Panc1 (cell line): Measurements from ENCODE around the gene BORCS8. TPM values are rescaled to one million over a fixed set of nuclear protein-coding genes. Genes with fewer than 3 reads are reported as not detected.

Source experiments
- ATAC-seq: fragments of 200-7000 bp; cut with Tn5 transposase; 2 replicates; pipeline ENCODE4 v1.9.1; 2020; ENCODE audit warnings: mild to moderate bottlenecking, moderate library complexity
- BruUV-seq: library from RNA; stranded (reverse); fragments of 400-500 nt; replicated peaks from 2 replicates; lab custom pipeline; 2021; lab: Mats Ljungman, UMichigan
- CTCF ChIA-PET: fragments of 300-600 bp; sonication (Branson Sonifier 250); formaldehyde crosslinking; loops from one replicate; lab custom pipeline; 2022; ENCODE audit warnings: antibody characterized with exemption; lab: Charles Lee
- POLR2A ChIA-PET: fragments of 300-600 bp; sonication (Branson Sonifier 250); formaldehyde crosslinking; loops from one replicate; lab custom pipeline; 2022; ENCODE audit warnings: antibody characterized with exemption; lab: Charles Lee
- DNase-seq: peaks from one replicate; pipeline ENCODE4 v3.0.0-alpha.2; 2010; ENCODE audit warnings: low read depth, low spot score
- H3K27ac ChIP-seq: 2 replicates; pipeline ENCODE4 v1.5.1; 2011; ENCODE audit warnings: mild to moderate bottlenecking, low read length, inconsistent platforms
- H3K27me3 ChIP-seq: fragments of 200-500 bp; sonication (Bioruptor generic); 2 replicates; pipeline ENCODE4 v1.6.0; 2014; ENCODE audit warnings: low read length, inconsistent platforms; ENCODE audit not compliant: control insufficient read depth, insufficient read depth
- H3K36me3 ChIP-seq: fragments of 200-500 bp; sonication (Bioruptor generic); 2 replicates; pipeline ENCODE4 v1.5.1; 2014; ENCODE audit warnings: inconsistent platforms, mild to moderate bottlenecking, low read length, moderate library complexity; ENCODE audit not compliant: control insufficient read depth, insufficient read depth
- H3K4me1 ChIP-seq: 2 replicates; pipeline ENCODE4 v1.5.1; 2011; ENCODE audit warnings: inconsistent platforms, mild to moderate bottlenecking, low read length, moderate library complexity; ENCODE audit not compliant: control insufficient read depth, insufficient read depth
- H3K4me3 ChIP-seq, 2 experiments: 2 replicates each; pipeline ENCODE4 v1.5.1; 2011 to 2012; ENCODE audit warnings: low read depth in 2 of 2, low read length in 2 of 2, mild to moderate bottlenecking in 2 of 2, inconsistent platforms in 1 of 2, moderate library complexity in 1 of 2
- H3K9me3 ChIP-seq: fragments of 200-500 bp; sonication (Bioruptor generic); 2 replicates; pipeline ENCODE4 v1.5.1; 2014; ENCODE audit warnings: low read depth, mild to moderate bottlenecking, inconsistent platforms, low read length, moderate library complexity; ENCODE audit not compliant: control insufficient read depth, insufficient read depth
- POLR2AphosphoS5 ChIP-seq: IDR thresholded peaks from 2 replicates; pipeline ENCODE4 v1.6.1; 2012; ENCODE audit warnings: mild to moderate bottlenecking, low read depth, low read length, moderate library complexity
- SIN3A ChIP-seq: IDR thresholded peaks from 2 replicates; pipeline ENCODE4 v1.6.1; 2012; ENCODE audit warnings: low read depth, mild to moderate bottlenecking, low read length, moderate library complexity, borderline replicate concordance; ENCODE audit not compliant: insufficient read depth
- TCF7L2 ChIP-seq: IDR thresholded peaks from 2 replicates; pipeline ENCODE4 v1.6.1; 2011; ENCODE audit warnings: mild to moderate bottlenecking, low read depth, low read length, inconsistent platforms
- in situ Hi-C: cut with HindIII; loops from 2 replicates; pipeline ENCODE4 v1.10.0; 2016; ENCODE audit warnings: low sequenced_read_pairs, low pct_unique_long_range_greater_than_20kb
- intact Hi-C: fragments of 100-400 bp; cut with micrococcal nuclease; formaldehyde crosslinking; loops from one replicate; pipeline ENCODE4 v1.10.0; 2022; ENCODE audit not compliant: unreplicated experiment
- total RNA-seq: library from RNA; stranded (reverse); gene quantifications from one replicate; pipeline ENCODE4 v1.2.1, GENCODE V29; 2021; ENCODE audit not compliant: unreplicated experiment
- TF ChIP-seq, protein P1 (sequence below): fragments of 450-650 bp; IDR thresholded peaks from 2 replicates; pipeline ENCODE4 v1.5.1; 2017; ENCODE audit warnings: mild to moderate bottlenecking
- TF ChIP-seq, protein P2 (sequence below), 2 experiments: IDR thresholded peaks; 2 replicates each; pipeline ENCODE4 v1.6.1; 2011 to 2012; ENCODE audit warnings: low read depth in 2 of 2, control low read depth in 1 of 2, low read length in 1 of 2, mild to moderate bottlenecking in 1 of 2, moderate library complexity in 1 of 2; ENCODE audit not compliant: insufficient read depth in 1 of 2

The BORCS8 gene
- total RNA-seq, 1 experiment from 2014 or later, result 37.8 TPM

DNA sequence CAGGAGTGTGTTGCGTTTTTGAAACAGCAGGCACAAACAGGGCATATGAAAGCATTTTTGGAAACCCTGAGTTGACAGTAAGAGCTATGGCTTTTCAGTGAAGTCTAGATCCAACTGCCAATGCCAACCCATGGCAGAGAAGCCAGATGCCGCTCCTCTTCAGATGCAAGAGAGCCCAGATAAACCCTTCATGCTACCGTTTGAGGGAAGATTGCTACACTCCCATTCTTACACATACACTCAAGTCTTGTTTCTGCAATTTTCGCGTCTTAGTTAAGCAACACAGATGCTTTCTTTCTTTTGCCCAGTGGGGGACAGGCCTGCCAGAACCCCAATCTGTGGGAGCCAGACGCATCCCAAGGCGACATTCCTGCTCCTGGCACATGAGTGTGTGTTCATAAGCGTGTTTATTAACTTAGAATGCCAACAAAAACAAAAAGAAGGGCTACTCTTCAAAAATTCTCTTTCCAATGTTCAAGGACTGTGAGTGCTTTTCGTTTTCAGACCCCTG lies 10.4 kb downstream of the BORCS8 start:
- Histone ChIP-seq H3K27ac (no peak overlapping the region), H3K4me1 (no peaks in the 10 kb centered on the region), H3K27me3 (no peaks in the 10 kb centered on the region), H3K36me3 (no peaks in the 10 kb centered on the region; the same call in 1 of the 2 replicates), H3K4me3 (no peak overlapping the region), H3K9me3 (no peaks in the 10 kb centered on the region)
- ChIA-PET POLR2A (no interaction called here), CTCF (no interaction called here)
- intact Hi-C loops, result no loop called here
- DNase-seq, result no peak
- no peak for TF ChIP-seq POLR2AphosphoS5
- no peak for TF ChIP-seq SIN3A
- TF ChIP-seq, protein P1, sequence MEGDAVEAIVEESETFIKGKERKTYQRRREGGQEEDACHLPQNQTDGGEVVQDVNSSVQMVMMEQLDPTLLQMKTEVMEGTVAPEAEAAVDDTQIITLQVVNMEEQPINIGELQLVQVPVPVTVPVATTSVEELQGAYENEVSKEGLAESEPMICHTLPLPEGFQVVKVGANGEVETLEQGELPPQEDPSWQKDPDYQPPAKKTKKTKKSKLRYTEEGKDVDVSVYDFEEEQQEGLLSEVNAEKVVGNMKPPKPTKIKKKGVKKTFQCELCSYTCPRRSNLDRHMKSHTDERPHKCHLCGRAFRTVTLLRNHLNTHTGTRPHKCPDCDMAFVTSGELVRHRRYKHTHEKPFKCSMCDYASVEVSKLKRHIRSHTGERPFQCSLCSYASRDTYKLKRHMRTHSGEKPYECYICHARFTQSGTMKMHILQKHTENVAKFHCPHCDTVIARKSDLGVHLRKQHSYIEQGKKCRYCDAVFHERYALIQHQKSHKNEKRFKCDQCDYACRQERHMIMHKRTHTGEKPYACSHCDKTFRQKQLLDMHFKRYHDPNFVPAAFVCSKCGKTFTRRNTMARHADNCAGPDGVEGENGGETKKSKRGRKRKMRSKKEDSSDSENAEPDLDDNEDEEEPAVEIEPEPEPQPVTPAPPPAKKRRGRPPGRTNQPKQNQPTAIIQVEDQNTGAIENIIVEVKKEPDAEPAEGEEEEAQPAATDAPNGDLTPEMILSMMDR, result no peak
- no peak for TF ChIP-seq TCF7L2
- TF ChIP-seq, protein P2, sequence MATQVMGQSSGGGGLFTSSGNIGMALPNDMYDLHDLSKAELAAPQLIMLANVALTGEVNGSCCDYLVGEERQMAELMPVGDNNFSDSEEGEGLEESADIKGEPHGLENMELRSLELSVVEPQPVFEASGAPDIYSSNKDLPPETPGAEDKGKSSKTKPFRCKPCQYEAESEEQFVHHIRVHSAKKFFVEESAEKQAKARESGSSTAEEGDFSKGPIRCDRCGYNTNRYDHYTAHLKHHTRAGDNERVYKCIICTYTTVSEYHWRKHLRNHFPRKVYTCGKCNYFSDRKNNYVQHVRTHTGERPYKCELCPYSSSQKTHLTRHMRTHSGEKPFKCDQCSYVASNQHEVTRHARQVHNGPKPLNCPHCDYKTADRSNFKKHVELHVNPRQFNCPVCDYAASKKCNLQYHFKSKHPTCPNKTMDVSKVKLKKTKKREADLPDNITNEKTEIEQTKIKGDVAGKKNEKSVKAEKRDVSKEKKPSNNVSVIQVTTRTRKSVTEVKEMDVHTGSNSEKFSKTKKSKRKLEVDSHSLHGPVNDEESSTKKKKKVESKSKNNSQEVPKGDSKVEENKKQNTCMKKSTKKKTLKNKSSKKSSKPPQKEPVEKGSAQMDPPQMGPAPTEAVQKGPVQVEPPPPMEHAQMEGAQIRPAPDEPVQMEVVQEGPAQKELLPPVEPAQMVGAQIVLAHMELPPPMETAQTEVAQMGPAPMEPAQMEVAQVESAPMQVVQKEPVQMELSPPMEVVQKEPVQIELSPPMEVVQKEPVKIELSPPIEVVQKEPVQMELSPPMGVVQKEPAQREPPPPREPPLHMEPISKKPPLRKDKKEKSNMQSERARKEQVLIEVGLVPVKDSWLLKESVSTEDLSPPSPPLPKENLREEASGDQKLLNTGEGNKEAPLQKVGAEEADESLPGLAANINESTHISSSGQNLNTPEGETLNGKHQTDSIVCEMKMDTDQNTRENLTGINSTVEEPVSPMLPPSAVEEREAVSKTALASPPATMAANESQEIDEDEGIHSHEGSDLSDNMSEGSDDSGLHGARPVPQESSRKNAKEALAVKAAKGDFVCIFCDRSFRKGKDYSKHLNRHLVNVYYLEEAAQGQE (IDR thresholded peaks at IDR 0.05; ENCODE audit: insufficient read depth in 1 of 2, low read depth in 2 of 2, low read length in 1 of 2), result no peak
- in situ Hi-C loops, result no loop called here
- ATAC-seq, result no peak
- no TSS peak for BruUV-seq

- BruUV-seq, result no TSS peak
- TF ChIP-seq POLR2AphosphoS5, result no peak
- no peak for TF ChIP-seq TCF7L2
- TF ChIP-seq, protein P1, result no peak
- TF ChIP-seq, protein P2 (IDR thresholded peaks at IDR 0.05; ENCODE audit: insufficient read depth in 1 of 2, low read depth in 2 of 2, low read length in 1 of 2), result no peak
- no peak for TF ChIP-seq SIN3A
- DNase-seq, result no peak
- H3K4me1 ChIP-seq, result no peaks in the 10 kb centered on the region
- H3K27me3 ChIP-seq, result no peaks in the 10 kb centered on the region
- ChIA-PET POLR2A (no interaction called here), CTCF (interaction anchor here (0.7 kb wide), 1 partner anchor 174 kb away, joined by 7 read pairs; no protein-coding TSS in a partner anchor)
- in situ Hi-C loops (no loop called here), intact Hi-C loops (no loop called here)
- no peak for ATAC-seq
- H3K9me3 ChIP-seq, result no peaks in the 10 kb centered on the region
- no peak overlapping the region for H3K27ac ChIP-seq
- no peaks in the 10 kb centered on the region; the same call in 1 of the 2 replicates for H3K36me3 ChIP-seq
- no peak overlapping the region for H3K4me3 ChIP-seq
Observed at GRCh38 chr19:19179548-19180441, 12.2 kb downstream of the BORCS8 start.
